Bronchial epithelial cell (primary cell): Measurements from ENCODE around the gene CCDC141. TPM values are rescaled to one million over a fixed set of nuclear protein-coding genes. Genes with fewer than 3 reads are reported as not detected.

Experiments
- DNase-seq: peaks from one replicate; pipeline ENCODE4 v3.0.0-alpha.2; 2010; ENCODE audit warnings: low read depth
- FAIRE-seq: peaks from 2 replicates; lab custom pipeline; 2011; peaks lifted over from hg19 to GRCh38; lab: Jason Lieb, UNC
- H3K27me3 ChIP-seq: 2 replicates; pipeline ENCODE4 v1.5.1; 2011; ENCODE audit warnings: low read length; ENCODE audit not compliant: control insufficient read depth, insufficient read depth
- H3K36me3 ChIP-seq: 2 replicates; pipeline ENCODE4 v1.5.1; 2011; ENCODE audit warnings: low read length; ENCODE audit not compliant: control insufficient read depth, insufficient read depth
- H3K4me3 ChIP-seq: 2 replicates; pipeline ENCODE4 v1.5.1; 2011; ENCODE audit warnings: mild to moderate bottlenecking, low read depth, low read length, control low read depth
- total RNA-seq: library from RNA; depleted of rRNA; stranded (reverse); fragments of >200 nt; gene quantifications from 2 replicates; pipeline ENCODE4 v1.2.1, GENCODE V29; 2014
- TF ChIP-seq, protein P1 (sequence below): IDR thresholded peaks from 2 replicates; pipeline ENCODE4 v1.5.1; 2011; ENCODE audit warnings: mild to moderate bottlenecking, moderate library complexity, low read length, control low read depth, inconsistent platforms; ENCODE audit not compliant: insufficient read depth, severe bottlenecking

Gene CCDC141
- total RNA-seq, 1 donor from 2014 or later, result not detected

DNA sequence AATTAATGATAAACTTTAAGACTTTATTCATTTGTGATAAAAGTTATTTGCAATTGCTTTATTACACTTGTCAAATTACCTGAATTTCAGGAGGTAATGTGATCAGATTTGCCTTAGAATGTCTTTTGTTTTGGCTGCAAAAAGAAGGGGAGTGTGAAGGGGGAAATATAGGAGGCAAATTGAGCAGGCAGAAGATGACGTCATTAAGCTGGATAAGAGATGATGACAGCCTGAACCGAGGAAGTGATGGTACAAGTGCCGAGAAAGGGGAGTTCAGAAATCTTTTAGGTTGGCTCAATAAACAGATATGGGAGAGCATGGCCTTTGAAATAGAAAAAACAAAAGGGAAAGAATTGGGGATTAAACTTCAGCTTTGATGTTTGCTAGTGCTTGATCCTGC, 169.7 kb downstream of the CCDC141 start:
- no peaks in the 10 kb centered on the region for H3K27me3 ChIP-seq
- H3K4me3 ChIP-seq, result no peak overlapping the region
- FAIRE-seq, result no peak
- no peaks in the 10 kb centered on the region for H3K36me3 ChIP-seq
- no peak for DNase-seq
- TF ChIP-seq, protein P1, sequence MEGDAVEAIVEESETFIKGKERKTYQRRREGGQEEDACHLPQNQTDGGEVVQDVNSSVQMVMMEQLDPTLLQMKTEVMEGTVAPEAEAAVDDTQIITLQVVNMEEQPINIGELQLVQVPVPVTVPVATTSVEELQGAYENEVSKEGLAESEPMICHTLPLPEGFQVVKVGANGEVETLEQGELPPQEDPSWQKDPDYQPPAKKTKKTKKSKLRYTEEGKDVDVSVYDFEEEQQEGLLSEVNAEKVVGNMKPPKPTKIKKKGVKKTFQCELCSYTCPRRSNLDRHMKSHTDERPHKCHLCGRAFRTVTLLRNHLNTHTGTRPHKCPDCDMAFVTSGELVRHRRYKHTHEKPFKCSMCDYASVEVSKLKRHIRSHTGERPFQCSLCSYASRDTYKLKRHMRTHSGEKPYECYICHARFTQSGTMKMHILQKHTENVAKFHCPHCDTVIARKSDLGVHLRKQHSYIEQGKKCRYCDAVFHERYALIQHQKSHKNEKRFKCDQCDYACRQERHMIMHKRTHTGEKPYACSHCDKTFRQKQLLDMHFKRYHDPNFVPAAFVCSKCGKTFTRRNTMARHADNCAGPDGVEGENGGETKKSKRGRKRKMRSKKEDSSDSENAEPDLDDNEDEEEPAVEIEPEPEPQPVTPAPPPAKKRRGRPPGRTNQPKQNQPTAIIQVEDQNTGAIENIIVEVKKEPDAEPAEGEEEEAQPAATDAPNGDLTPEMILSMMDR, result no peak

DNA sequence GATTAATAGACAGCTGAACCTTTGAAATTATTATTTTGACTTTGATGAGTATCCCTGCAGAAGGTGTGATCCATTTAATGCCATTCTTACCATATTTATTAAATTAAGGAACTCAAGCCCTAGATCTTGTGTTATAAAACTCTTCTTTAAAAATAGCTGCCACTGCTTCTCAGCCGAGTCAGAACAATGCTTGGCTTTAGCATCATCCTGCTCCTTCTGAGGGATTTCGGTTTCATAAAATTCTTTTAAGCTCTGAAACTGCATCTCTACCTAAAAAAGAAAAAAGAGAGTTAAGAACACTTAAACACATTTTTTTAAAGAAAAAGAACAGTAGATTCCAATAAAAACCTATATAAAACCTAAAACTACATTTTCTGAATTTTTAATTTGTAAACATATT, 172.1 kb downstream of the CCDC141 start:
- no peak overlapping the region for H3K4me3 ChIP-seq
- no peaks in the 10 kb centered on the region for H3K27me3 ChIP-seq
- TF ChIP-seq, protein P1, result no peak
- DNase-seq (no peak), FAIRE-seq (no peak)
- H3K36me3 ChIP-seq, result no peaks in the 10 kb centered on the region

DNA sequence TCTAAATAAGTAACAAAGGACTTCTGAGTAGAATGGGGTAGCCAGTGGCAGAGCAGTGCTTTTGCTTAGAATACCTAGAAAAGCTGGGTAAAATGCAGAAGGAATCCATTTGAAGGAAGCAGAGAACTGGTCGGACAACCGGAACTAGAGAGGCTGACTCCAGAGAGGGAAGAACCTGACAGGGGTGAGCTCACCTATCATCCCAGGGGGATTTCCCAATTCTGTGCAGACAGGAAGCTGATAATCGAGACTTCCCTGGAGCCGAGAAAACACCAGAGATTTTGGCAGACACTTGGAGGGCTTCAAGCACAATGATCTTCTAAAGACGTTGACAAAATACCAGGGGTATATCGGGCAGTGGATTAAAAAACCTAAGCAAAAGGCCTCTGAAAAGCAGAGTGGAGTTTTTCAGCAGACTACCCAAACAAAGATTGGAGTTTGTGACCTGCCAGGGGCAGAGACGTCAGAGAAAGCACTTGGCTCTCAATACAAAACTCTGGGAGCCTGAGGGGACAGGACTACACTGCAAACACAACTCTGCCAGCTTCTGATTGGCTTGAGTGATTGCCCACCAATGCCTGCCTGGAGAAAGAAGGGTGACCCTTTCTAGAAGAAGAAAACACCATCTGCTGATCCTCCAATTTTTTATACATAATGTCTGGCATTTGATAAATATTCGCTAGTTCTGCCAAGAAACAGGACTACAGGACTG, 175.3 kb downstream of the CCDC141 start:
- no peak for FAIRE-seq
- no peak overlapping the region for H3K4me3 ChIP-seq
- H3K36me3 ChIP-seq, result no peaks in the 10 kb centered on the region
- TF ChIP-seq, protein P1, result no peak
- peak; percentile 76 for DNase-seq
- H3K27me3 ChIP-seq, result no peaks in the 10 kb centered on the region

DNA sequence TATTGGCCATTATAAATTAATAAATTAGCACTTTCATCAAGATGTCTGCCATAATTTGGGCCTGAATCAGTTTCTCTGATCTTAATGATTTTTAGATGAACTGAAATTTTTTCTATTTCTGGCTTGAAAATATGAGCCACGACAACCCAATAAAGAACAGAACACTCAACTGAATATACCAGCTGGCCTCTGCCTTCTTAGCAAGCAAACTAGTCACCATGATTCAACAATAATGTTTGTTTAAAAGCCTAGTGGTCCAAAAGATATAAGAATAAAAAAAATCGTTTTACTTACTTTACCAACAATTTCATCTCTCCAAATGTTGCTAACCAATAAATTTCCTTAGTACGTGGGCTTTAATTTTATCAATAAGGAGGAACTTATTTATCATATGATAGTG, 176.0 kb downstream of the CCDC141 start:
- no peak overlapping the region for H3K4me3 ChIP-seq
- DNase-seq (peak; percentile 30), FAIRE-seq (no peak)
- no peaks in the 10 kb centered on the region for H3K36me3 ChIP-seq
- no peaks in the 10 kb centered on the region for H3K27me3 ChIP-seq
- TF ChIP-seq, protein P1, result no peak

DNA sequence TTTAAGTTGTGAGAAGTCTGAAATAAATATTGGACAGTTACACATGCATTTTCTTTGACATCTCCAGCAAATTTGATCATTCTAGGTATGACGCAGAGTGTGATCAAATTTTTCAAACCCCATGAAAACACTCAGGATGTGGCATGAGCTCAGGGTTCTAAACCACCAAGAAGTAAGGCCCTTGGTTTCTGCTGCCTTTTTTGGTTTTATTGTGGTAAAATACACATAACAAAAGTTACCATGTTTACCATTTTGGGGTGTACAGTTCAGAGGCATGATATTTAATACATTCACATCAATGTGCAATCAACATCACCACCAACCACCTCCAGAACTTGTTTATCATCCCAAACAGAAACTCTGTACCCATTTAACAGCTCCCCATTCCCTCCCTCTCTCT, 178.4 kb downstream of the CCDC141 start:
- Histone ChIP-seq H3K27me3 (no peaks in the 10 kb centered on the region), H3K36me3 (no peaks in the 10 kb centered on the region), H3K4me3 (no peak overlapping the region)
- DNase-seq, result no peak
- no peak for FAIRE-seq
- TF ChIP-seq, protein P1, result no peak

DNA sequence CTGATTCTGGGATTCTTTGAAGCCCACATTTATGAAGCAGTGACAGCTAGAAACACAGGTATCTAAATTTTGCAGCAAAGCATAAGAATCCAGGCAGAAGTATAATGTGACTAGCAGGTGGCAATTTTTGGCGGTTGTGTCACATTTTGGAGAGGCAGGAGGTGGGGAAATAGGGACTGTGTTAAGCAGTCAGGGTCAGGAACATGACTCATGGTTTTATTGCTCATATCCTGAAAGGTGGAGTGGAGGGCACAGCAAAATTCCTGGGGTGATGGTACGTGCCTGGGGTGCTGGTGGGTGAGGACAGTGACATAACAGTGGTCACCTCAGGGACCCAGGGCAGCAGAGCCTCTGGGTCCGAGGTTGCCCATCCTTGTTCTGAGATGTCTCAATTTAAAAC, 179.2 kb downstream of the CCDC141 start:
- TF ChIP-seq, protein P1, result no peak
- DNase-seq (peak; percentile 83), FAIRE-seq (no peak)

More for the DNA sequence above, 179.2 kb downstream of the CCDC141 start:
- no peaks in the 10 kb centered on the region for H3K36me3 ChIP-seq
- no peak overlapping the region for H3K4me3 ChIP-seq
- no peaks in the 10 kb centered on the region for H3K27me3 ChIP-seq
